K562 (cell line): Measurements from ENCODE around the gene ZFAND2A. TPM values are rescaled to one million over a fixed set of nuclear protein-coding genes. Genes with fewer than 3 reads are reported as not detected.

Source experiments
- ATAC-seq: fragments of 200-7000 bp; cut with Tn5 transposase; 3 replicates; pipeline ENCODE4 v1.9.1; 2020; ENCODE audit warnings: moderate library complexity
- BruUV-seq: library from RNA; stranded (reverse); fragments of 400-500 nt; replicated peaks from 2 replicates; lab custom pipeline; 2021; lab: Mats Ljungman, UMichigan
- CTCF ChIA-PET: fragments of 300-600 bp; formaldehyde crosslinking; extraction: SDS; loops from one replicate; lab custom pipeline; 2021; ENCODE audit warnings: low intra/inter-chr PET ratio; lab: Yijun Ruan, JAX
- POLR2A ChIA-PET: fragments of 300-600, 350-650 bp; sonication (Branson Sonifier 250); formaldehyde crosslinking; extraction: SDS; loops from one replicate; lab custom pipeline; 2021; ENCODE audit warnings: antibody characterized with exemption, inconsistent platforms; lab: Yijun Ruan, JAX
- DNase-seq, 4 experiments: peaks; one replicate each; pipeline versions ENCODE4 v3.0.0 to v3.0.0-alpha.2; 2011 to 2018; ENCODE audit warnings: low spot score in 3 of 4, mixed read lengths in 3 of 4; ENCODE audit errors: extremely low read depth in 1 of 4
- FAIRE-seq: peaks from 2 replicates; lab custom pipeline; 2011; peaks lifted over from hg19 to GRCh38; lab: Jason Lieb, UNC
- H2AFZ ChIP-seq: 2 replicates; pipeline ENCODE4 v1.6.0; 2011; ENCODE audit warnings: low read depth, low read length, control low read depth, inconsistent platforms
- H3K27ac ChIP-seq: fragments of 200-600 bp; 3 replicates; pipeline ENCODE4 v1.8.0; 2011; ENCODE audit warnings: low read depth, mild to moderate bottlenecking, control low read depth, inconsistent platforms, low read length, moderate library complexity, mixed read lengths; ENCODE audit errors: extremely low read depth
- H3K27me3 ChIP-seq, 2 experiments: fragments of 300-600 bp in 1 of 2; 2 replicates in 1 of 2; 3 replicates in 1 of 2; pipeline versions ENCODE4 v1.6.0 to v1.8.0; 2011; ENCODE audit warnings: inconsistent platforms in 2 of 2, low read length in 2 of 2, mild to moderate bottlenecking in 1 of 2, mixed read lengths in 1 of 2, moderate library complexity in 1 of 2; ENCODE audit not compliant: control insufficient read depth in 2 of 2, insufficient read depth in 2 of 2
- H3K36me3 ChIP-seq: fragments of 300-600 bp; 3 replicates; pipeline ENCODE4 v1.8.0; 2011; ENCODE audit warnings: mild to moderate bottlenecking, low read length, inconsistent platforms; ENCODE audit not compliant: control insufficient read depth, insufficient read depth
- H3K4me1 ChIP-seq, 2 experiments: fragments of 200-600 bp in 1 of 2; replicated peaks in 1 of 2; 2 replicates in 1 of 2; 3 replicates in 1 of 2; pipeline versions ENCODE4 v1.5.1 to v1.8.0; 2011; ENCODE audit warnings: inconsistent platforms in 2 of 2, low read length in 2 of 2, mild to moderate bottlenecking in 1 of 2, mixed read lengths in 1 of 2, moderate library complexity in 1 of 2; ENCODE audit not compliant: control insufficient read depth in 2 of 2, insufficient read depth in 2 of 2
- H3K4me2 ChIP-seq: 2 replicates; pipeline ENCODE4 v1.6.1; 2011; ENCODE audit warnings: low read length, control low read depth, inconsistent platforms, mixed read lengths; ENCODE audit not compliant: insufficient read depth
- H3K4me3 ChIP-seq: fragments of 200-600 bp; sonication (generic), shearing (Covaris generic); 2 replicates; pipeline ENCODE4 v1.5.1; 2016; ENCODE audit warnings: control low read depth, inconsistent platforms
- H3K79me2 ChIP-seq: fragments of 200-600 bp; 3 replicates; pipeline ENCODE4 v1.8.0; 2011; ENCODE audit warnings: low read length, inconsistent platforms; ENCODE audit not compliant: control insufficient read depth, insufficient read depth
- H3K9ac ChIP-seq, 2 experiments: 2 replicates each; pipeline versions ENCODE4 v1.6.0 to v1.6.1; 2011; ENCODE audit warnings: low read depth in 2 of 2, low read length in 2 of 2, control low read depth in 1 of 2, inconsistent platforms in 1 of 2, mild to moderate bottlenecking in 1 of 2, mixed read lengths in 1 of 2; ENCODE audit not compliant: insufficient read depth in 1 of 2
- H3K9me1 ChIP-seq: one replicate; pipeline ENCODE4 v1.6.0; 2011; ENCODE audit warnings: inconsistent platforms, mild to moderate bottlenecking, low read length, moderate library complexity; ENCODE audit not compliant: control insufficient read depth, insufficient read depth
- H3K9me3 ChIP-seq: replicated peaks from 2 replicates; pipeline ENCODE4 v1.5.1; 2011; ENCODE audit warnings: low read depth, low read length, inconsistent platforms; ENCODE audit not compliant: control insufficient read depth, insufficient read depth
- H4K20me1 ChIP-seq: replicated peaks from 2 replicates; pipeline ENCODE4 v1.6.1; 2011; ENCODE audit warnings: low read length, inconsistent platforms, mixed read lengths; ENCODE audit not compliant: control insufficient read depth, insufficient read depth
- BACH1 ChIP-seq: fragments of 200-800 bp; sonication (Bioruptor generic); IDR thresholded peaks from 2 replicates; pipeline ENCODE4 v1.6.1; 2016; ENCODE audit warnings: missing genetic modification characterization, missing compliant biosample characterization
- E2F3 ChIP-seq: fragments of 250-450 bp; sonication (Bioruptor Pico); IDR thresholded peaks from 2 replicates; pipeline ENCODE4 v1.4.0; 2020; ENCODE audit warnings: mild to moderate bottlenecking
- HMG20A ChIP-seq: fragments of 450-650 bp; formaldehyde crosslinking; conservative IDR thresholded peaks from 2 replicates; pipeline ENCODE4 v1.4.0; 2020; ENCODE audit warnings: mild to moderate bottlenecking, mixed read lengths
- MAFG ChIP-seq: fragments of 450-650 bp; conservative IDR thresholded peaks from 2 replicates; pipeline ENCODE4 v1.6.1; 2016; ENCODE audit warnings: missing genetic modification characterization, missing compliant biosample characterization
- NFATC3 ChIP-seq: fragments of 450-650 bp; IDR thresholded peaks from 2 replicates; pipeline ENCODE4 v1.6.1; 2017; ENCODE audit warnings: mild to moderate bottlenecking
- NFIC ChIP-seq: fragments of 450-650 bp; IDR thresholded peaks from 2 replicates; pipeline ENCODE4 v1.6.1; 2017; ENCODE audit warnings: mild to moderate bottlenecking, inconsistent platforms
- RBBP5 ChIP-seq: fragments of 200-600 bp; sonication (generic); IDR thresholded peaks from 2 replicates; pipeline ENCODE4 v1.6.1; 2012; ENCODE audit warnings: borderline replicate concordance, mild to moderate bottlenecking, low read length, control low read depth, inconsistent platforms; ENCODE audit not compliant: insufficient read depth, poor library complexity, severe bottlenecking
- SAP30 ChIP-seq: fragments of 200-600 bp; sonication (generic); IDR thresholded peaks from 2 replicates; pipeline ENCODE4 v1.6.1; 2012; ENCODE audit warnings: borderline replicate concordance, low read depth, mild to moderate bottlenecking, moderate library complexity, low read length, control low read depth, inconsistent platforms; ENCODE audit not compliant: insufficient read depth, poor library complexity, severe bottlenecking
- TEAD2 ChIP-seq: fragments of 450-650 bp; IDR thresholded peaks from 2 replicates; pipeline ENCODE4 v1.6.1; 2016; ENCODE audit warnings: missing genetic modification characterization, control low read depth, missing compliant biosample characterization
- XRCC5 ChIP-seq: fragments of 200-400 bp; formaldehyde crosslinking; IDR thresholded peaks from 2 replicates; pipeline ENCODE4 v1.6.1; 2017; ENCODE audit warnings: low read depth, mild to moderate bottlenecking, low read length
- ZKSCAN3 ChIP-seq: fragments of 250-450 bp; sonication (Bioruptor Pico); IDR thresholded peaks from 2 replicates; pipeline ENCODE4 v1.4.0; 2020
- ZNF124 ChIP-seq: sonication (generic); formaldehyde crosslinking; IDR thresholded peaks from 2 replicates; pipeline ENCODE4 v1.8.1; 2022; ENCODE audit warnings: missing genetic modification reagents
- WGBS: fragments of 100-300 bp; shearing (Covaris generic); methylation state at CpG from one replicate; pipeline ENCODE4 v1.1.6; 2016; ENCODE audit warnings: low coverage, mixed read lengths; ENCODE audit not compliant: insufficient coverage; ENCODE audit errors: missing lambda C conversion rate; 5-methylcytosine and 5-hydroxymethylcytosine counted together
- in situ Hi-C: fragments of 300-500 bp; cut with MboI; formaldehyde crosslinking; loops from 4 replicates; pipeline ENCODE4 v1.15.0; 2018; ENCODE audit warnings: inconsistent platforms, mixed read lengths
- intact Hi-C: fragments of 100-400 bp; cut with micrococcal nuclease; formaldehyde crosslinking; loops from 2 replicates; pipeline ENCODE4 v1.14.2; 2022
- polyA plus RNA-seq, 8 experiments: library from polyadenylated mRNA; depleted of rRNA in 4 of 8; stranded (reverse) in 5 of 8; unstranded in 3 of 8; fragments of >200 nt; fragmentation: Nextera tagmentation in 2 of 8; fragmentation: Illumina TruSeq in 1 of 8; extraction: Ambion mirVana in 2 of 8; extraction: Trizol in 1 of 8; gene quantifications; 2 replicates each; pipeline versions ENCODE4 v1.2.1 to v1.2.3, GENCODE V29; 2011 to 2014; ENCODE audit warnings: inconsistent platforms in 1 of 8, missing spikeins in 1 of 8
- total RNA-seq, 7 experiments: library from RNA; depleted of rRNA in 6 of 7; stranded (reverse); fragments of >200 nt in 6 of 7; fragmentation: Illumina TruSeq in 2 of 7; extraction: Trizol in 2 of 7; gene quantifications; 2 replicates each; pipeline versions ENCODE4 v1.2.1 to v1.2.3, GENCODE V29; 2011 to 2021; ENCODE audit warnings: low replicate concordance in 1 of 7
- TF ChIP-seq, protein P1 (sequence below): fragments of 250-450 bp; sonication (Bioruptor Pico); IDR thresholded peaks from 2 replicates; pipeline ENCODE4 v1.8.0; 2022; ENCODE audit warnings: moderate library complexity, mild to moderate bottlenecking, inconsistent platforms
- TF ChIP-seq, protein P2 (sequence below), 2 experiments: fragments of 450-650 bp in 1 of 2; sonication (generic) in 1 of 2; formaldehyde crosslinking in 1 of 2; IDR thresholded peaks in 1 of 2; conservative IDR thresholded peaks in 1 of 2; 2 replicates each; pipeline versions ENCODE4 v1.6.1 to v1.8.1; 2016 to 2023; ENCODE audit warnings: mild to moderate bottlenecking in 2 of 2, moderate library complexity in 2 of 2, inconsistent platforms in 1 of 2, missing genetic modification reagents in 1 of 2

ZFAND2A gene
- total and polyA plus RNA-seq, 9 of the 15 experiments (the other 6 are each of a cell fraction or from before 2014, with no cell fraction given): 16.8 to 56.8 (median 26.1) TPM

GRCh38 chr7:1134951-1135350 lies 25.0 kb downstream of the ZFAND2A start:
- H3K79me2 ChIP-seq: peaks cover 34% of the 10 kb centered on the region
- POLR2A ChIA-PET: no interaction called here

More at GRCh38 chr7:1134951-1135350, 25.0 kb downstream of the ZFAND2A start:
- Histone ChIP-seq H2AFZ (no peak overlapping the region), H4K20me1 (no peaks in the 10 kb centered on the region), H3K27me3 (no peaks in the 10 kb centered on the region), H3K27ac (no peak overlapping the region), H3K9me3 (no peaks in the 10 kb centered on the region), H3K9me1 (no peaks in the 10 kb centered on the region), H3K4me3 (no peak overlapping the region), H3K36me3 (no peaks in the 10 kb centered on the region), H3K4me2 (no peak overlapping the region), H3K4me1 (peaks cover 7 to 19% of the 10 kb centered on the region in 2 experiments; a peak in 4 of 5 replicates), H3K9ac (no peak overlapping the region)
- TF ChIP-seq, protein P1, sequence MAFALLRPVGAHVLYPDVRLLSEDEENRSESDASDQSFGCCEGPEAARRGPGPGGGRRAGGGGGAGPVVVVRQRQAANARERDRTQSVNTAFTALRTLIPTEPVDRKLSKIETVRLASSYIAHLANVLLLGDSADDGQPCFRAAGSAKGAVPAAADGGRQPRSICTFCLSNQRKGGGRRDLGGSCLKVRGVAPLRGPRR (CRISPR knock-in tag): no peak
- TF ChIP-seq TEAD2 (no peak), NFIC (no peak), ZNF124 (no peak), SAP30 (no peak), MAFG (tag) (no peak), E2F3 (CRISPR knock-in tag) (no peak), NFATC3 (no peak), BACH1 (tag) (no peak), XRCC5 (no peak), ZKSCAN3 (no peak), RBBP5 (no peak), HMG20A (no peak)
- TF ChIP-seq, protein P2, sequence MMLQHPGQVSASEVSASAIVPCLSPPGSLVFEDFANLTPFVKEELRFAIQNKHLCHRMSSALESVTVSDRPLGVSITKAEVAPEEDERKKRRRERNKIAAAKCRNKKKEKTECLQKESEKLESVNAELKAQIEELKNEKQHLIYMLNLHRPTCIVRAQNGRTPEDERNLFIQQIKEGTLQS (IDR thresholded peaks at IDR 0.05): no peak
- TF ChIP-seq, protein P2 (CRISPR knock-in tag; conservative IDR thresholded peaks at IDR 0.05): no peak
- ATAC-seq (no peak), DNase-seq (no peak), FAIRE-seq (no peak)
- intact Hi-C loops (no loop called here), in situ Hi-C loops (no loop called here)
- WGBS: 88% methylated on average over 7 of the region's 7 CpGs
- BruUV-seq: no TSS peak
- CTCF ChIA-PET: no interaction called here
